ENCODE measurements around the gene SNX9.

GRCh38 chr6:157984686-157985225, 161.7 kb downstream of the SNX9 start:
- TF ChIP-seq, protein P1, sequence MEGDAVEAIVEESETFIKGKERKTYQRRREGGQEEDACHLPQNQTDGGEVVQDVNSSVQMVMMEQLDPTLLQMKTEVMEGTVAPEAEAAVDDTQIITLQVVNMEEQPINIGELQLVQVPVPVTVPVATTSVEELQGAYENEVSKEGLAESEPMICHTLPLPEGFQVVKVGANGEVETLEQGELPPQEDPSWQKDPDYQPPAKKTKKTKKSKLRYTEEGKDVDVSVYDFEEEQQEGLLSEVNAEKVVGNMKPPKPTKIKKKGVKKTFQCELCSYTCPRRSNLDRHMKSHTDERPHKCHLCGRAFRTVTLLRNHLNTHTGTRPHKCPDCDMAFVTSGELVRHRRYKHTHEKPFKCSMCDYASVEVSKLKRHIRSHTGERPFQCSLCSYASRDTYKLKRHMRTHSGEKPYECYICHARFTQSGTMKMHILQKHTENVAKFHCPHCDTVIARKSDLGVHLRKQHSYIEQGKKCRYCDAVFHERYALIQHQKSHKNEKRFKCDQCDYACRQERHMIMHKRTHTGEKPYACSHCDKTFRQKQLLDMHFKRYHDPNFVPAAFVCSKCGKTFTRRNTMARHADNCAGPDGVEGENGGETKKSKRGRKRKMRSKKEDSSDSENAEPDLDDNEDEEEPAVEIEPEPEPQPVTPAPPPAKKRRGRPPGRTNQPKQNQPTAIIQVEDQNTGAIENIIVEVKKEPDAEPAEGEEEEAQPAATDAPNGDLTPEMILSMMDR (IDR thresholded peaks at IDR 0.05), result no peak
- TF ChIP-seq POLR2A (IDR thresholded peaks at IDR 0.05), result no peak

Measured in body of pancreas (tissue), 4 donors.